IMR-90 (cell line): ENCODE data around the gene DEGS2. TPM values are rescaled to one million over a fixed set of nuclear protein-coding genes. Genes with fewer than 3 reads are reported as not detected.

Experiments
- ATAC-seq: fragments of 200-7000 bp; cut with Tn5 transposase; 2 replicates; pipeline ENCODE4 v1.9.1; 2020; ENCODE audit warnings: low read depth, mild to moderate bottlenecking, moderate library complexity
- BruUV-seq: library from RNA; stranded (reverse); fragments of 400-500 nt; replicated peaks from 2 replicates; lab custom pipeline; 2021; lab: Mats Ljungman, UMichigan
- CTCF ChIA-PET: fragments of 300-600 bp; formaldehyde crosslinking; extraction: SDS; loops from one replicate; lab custom pipeline; 2021; ENCODE audit warnings: antibody characterized with exemption; lab: Yijun Ruan, JAX
- POLR2A ChIA-PET: fragments of 300-600 bp; sonication (Branson Sonifier 250); formaldehyde crosslinking; loops from one replicate; lab custom pipeline; 2022; ENCODE audit warnings: antibody characterized with exemption; ENCODE audit not compliant: unreplicated experiment; lab: Charles Lee
- DNase-seq: peaks from one replicate; pipeline ENCODE4 v3.0.0; 2013
- H2AFZ ChIP-seq: replicated peaks from 2 replicates; pipeline ENCODE3; 2013; ENCODE audit warnings: low read length, mild to moderate bottlenecking; ENCODE audit not compliant: poor library complexity
- H2AK5ac ChIP-seq: 2 replicates; pipeline ENCODE4 v1.6.1; 2013; ENCODE audit warnings: low read depth, low read length, inconsistent platforms
- H2AK9ac ChIP-seq: replicated peaks from 2 replicates; pipeline ENCODE3; 2013; ENCODE audit warnings: mild to moderate bottlenecking, low read depth, low read length, moderate library complexity; ENCODE audit not compliant: poor library complexity
- H2BK120ac ChIP-seq: 2 replicates; pipeline ENCODE4 v1.6.1; 2013; ENCODE audit warnings: low read depth, low read length, inconsistent platforms
- H2BK15ac ChIP-seq: 3 replicates; pipeline ENCODE4 v1.6.1; 2013; ENCODE audit warnings: low read depth, low read length, inconsistent platforms
- H2BK20ac ChIP-seq: 2 replicates; pipeline ENCODE4 v1.6.1; 2013; ENCODE audit warnings: low read depth, mild to moderate bottlenecking, inconsistent platforms, low read length, moderate library complexity
- H2BK5ac ChIP-seq: 2 replicates; pipeline ENCODE4 v1.6.1; 2013; ENCODE audit warnings: mild to moderate bottlenecking, low read depth, low read length, inconsistent platforms; ENCODE audit not compliant: poor library complexity, severe bottlenecking
- H3K14ac ChIP-seq: replicated peaks from 2 replicates; pipeline ENCODE4 v1.6.1; 2013; ENCODE audit warnings: low read depth, low read length, inconsistent platforms
- H3K18ac ChIP-seq: 2 replicates; pipeline ENCODE4 v1.6.1; 2013; ENCODE audit warnings: low read depth, low read length, control low read depth
- H3K23ac ChIP-seq: 2 replicates; pipeline ENCODE4 v1.6.1; 2013; ENCODE audit warnings: low read depth, low read length, inconsistent platforms
- H3K27ac ChIP-seq: 2 replicates; pipeline ENCODE4 v1.5.1; 2013; ENCODE audit warnings: mild to moderate bottlenecking, control low read depth, low read length; ENCODE audit not compliant: insufficient read depth
- H3K27me3 ChIP-seq: 2 replicates; pipeline ENCODE4 v1.6.1; 2013; ENCODE audit warnings: low read length; ENCODE audit not compliant: control insufficient read depth, insufficient read depth
- H3K36me3 ChIP-seq: 2 replicates; pipeline ENCODE4 v1.6.1; 2013; ENCODE audit warnings: low read length, mixed read lengths; ENCODE audit not compliant: control insufficient read depth, insufficient read depth
- H3K4ac ChIP-seq: 2 replicates; pipeline ENCODE4 v1.6.1; 2013; ENCODE audit warnings: low read depth, low read length, inconsistent platforms
- H3K4me1 ChIP-seq: 2 replicates; pipeline ENCODE4 v1.6.1; 2013; ENCODE audit warnings: low read length, mixed read lengths; ENCODE audit not compliant: control insufficient read depth, insufficient read depth
- H3K4me2 ChIP-seq: 2 replicates; pipeline ENCODE4 v1.6.1; 2013; ENCODE audit warnings: low read depth, mild to moderate bottlenecking, control low read depth, low read length, moderate library complexity
- H3K4me3 ChIP-seq: 2 replicates; pipeline ENCODE4 v1.5.1; 2013; ENCODE audit warnings: low read depth, mild to moderate bottlenecking, control low read depth, low read length, moderate library complexity; ENCODE audit not compliant: insufficient read depth
- H3K56ac ChIP-seq: 2 replicates; pipeline ENCODE4 v1.6.1; 2013; ENCODE audit warnings: low read length, inconsistent platforms; ENCODE audit not compliant: insufficient read depth; ENCODE audit errors: extremely low read depth
- H3K79me1 ChIP-seq, 2 experiments: 2 replicates each; pipeline ENCODE4 v1.6.1; 2013; ENCODE audit warnings: low read length in 2 of 2, inconsistent platforms in 1 of 2, low read depth in 1 of 2
- H3K9ac ChIP-seq: 2 replicates; pipeline ENCODE4 v1.6.1; 2013; ENCODE audit warnings: low read depth, low read length, control low read depth
- H3K9me1 ChIP-seq: 2 replicates; pipeline ENCODE4 v1.6.1; 2013; ENCODE audit warnings: low read length, inconsistent platforms; ENCODE audit not compliant: insufficient read depth
- H3K9me3 ChIP-seq: 2 replicates; pipeline ENCODE4 v1.6.1; 2013; ENCODE audit warnings: low read length; ENCODE audit not compliant: control insufficient read depth, insufficient read depth
- H4K20me1 ChIP-seq: 2 replicates; pipeline ENCODE4 v1.6.1; 2013; ENCODE audit warnings: low read length, inconsistent platforms; ENCODE audit not compliant: insufficient read depth
- H4K5ac ChIP-seq: 2 replicates; pipeline ENCODE4 v1.6.1; 2013; ENCODE audit warnings: mild to moderate bottlenecking, low read depth, low read length, control low read depth
- H4K8ac ChIP-seq, 2 experiments: 2 replicates each; pipeline ENCODE4 v1.6.1; 2013; ENCODE audit warnings: low read depth in 2 of 2, low read length in 2 of 2, control low read depth in 1 of 2, inconsistent platforms in 1 of 2
- H4K91ac ChIP-seq: 2 replicates; pipeline ENCODE4 v1.6.1; 2013; ENCODE audit warnings: low read depth, low read length, inconsistent platforms; ENCODE audit not compliant: insufficient read depth
- BHLHE40 ChIP-seq: fragments of 150-350 bp; IDR thresholded peaks from 2 replicates; pipeline ENCODE4 v1.6.1; 2016; ENCODE audit warnings: mild to moderate bottlenecking, low read depth, low read length
- CEBPB ChIP-seq: IDR thresholded peaks from 2 replicates; pipeline ENCODE4 v1.6.1; 2012; ENCODE audit warnings: low read depth, low read length, improper control_type of control experiment
- CHD1 ChIP-seq: IDR thresholded peaks from 2 replicates; pipeline ENCODE4 v1.6.1; 2012; ENCODE audit warnings: low read depth, low read length, improper control_type of control experiment
- ELK1 ChIP-seq: fragments of 150-350 bp; IDR thresholded peaks from 2 replicates; pipeline ENCODE4 v1.6.1; 2016; ENCODE audit warnings: low read depth, mild to moderate bottlenecking, low read length, moderate library complexity, borderline replicate concordance
- FOS ChIP-seq: fragments of 150-350 bp; IDR thresholded peaks from 2 replicates; pipeline ENCODE4 v1.6.1; 2016; ENCODE audit warnings: low read depth, low read length
- MAFK ChIP-seq: IDR thresholded peaks from 2 replicates; pipeline ENCODE4 v1.6.1; 2012; ENCODE audit warnings: low read depth, low read length, improper control_type of control experiment
- MAZ ChIP-seq: IDR thresholded peaks from 2 replicates; pipeline ENCODE4 v1.6.1; 2012; ENCODE audit warnings: low read depth, mild to moderate bottlenecking, low read length, improper control_type of control experiment, moderate library complexity, borderline replicate concordance
- MXI1 ChIP-seq: IDR thresholded peaks from 2 replicates; pipeline ENCODE4 v1.6.1; 2012; ENCODE audit warnings: low read depth, mild to moderate bottlenecking, low read length, moderate library complexity, borderline replicate concordance
- NFE2L2 ChIP-seq: fragments of 150-350 bp; IDR thresholded peaks from 2 replicates; pipeline ENCODE4 v1.6.1; 2016; ENCODE audit warnings: low read depth, mild to moderate bottlenecking, low read length
- POLR2A ChIP-seq: IDR thresholded peaks from 2 replicates; pipeline ENCODE4 v1.6.1; 2012; ENCODE audit warnings: mild to moderate bottlenecking, low read depth, low read length
- RAD21 ChIP-seq: IDR thresholded peaks from 2 replicates; pipeline ENCODE4 v1.6.1; 2012; ENCODE audit warnings: low read length, improper control_type of control experiment
- RFX5 ChIP-seq: IDR thresholded peaks from 2 replicates; pipeline ENCODE4 v1.8.0; 2012; ENCODE audit warnings: low read depth, mild to moderate bottlenecking, low read length, moderate library complexity
- SMC3 ChIP-seq: fragments of 150-350 bp; IDR thresholded peaks from 2 replicates; pipeline ENCODE4 v1.6.1; 2016; ENCODE audit warnings: low read depth, mild to moderate bottlenecking, antibody characterized with exemption, low read length, moderate library complexity
- USF2 ChIP-seq: fragments of 150-350 bp; IDR thresholded peaks from 2 replicates; pipeline ENCODE4 v1.6.1; 2017; ENCODE audit warnings: mild to moderate bottlenecking, antibody characterized with exemption, low read length, low read depth
- WGBS, 2 experiments: methylation state at CpG; one replicate each; pipeline versions ENCODE4 v1.1.5 to v1.1.7; 2013; ENCODE audit warnings: missing lambda C conversion rate in 2 of 2; ENCODE audit not compliant: insufficient read length in 1 of 2; ENCODE audit errors: extremely low coverage in 2 of 2; 5-methylcytosine and 5-hydroxymethylcytosine counted together
- dilution Hi-C: fragments of 300-500 bp; cut with HindIII; formaldehyde crosslinking; loops from one replicate; pipeline ENCODE4 v1.14.3; 2018; ENCODE audit warnings: low sequenced_read_pairs; ENCODE audit not compliant: unreplicated experiment
- in situ Hi-C: fragments of 300-500 bp; cut with MboI; formaldehyde crosslinking; loops from 3 replicates; pipeline ENCODE4 v1.14.3; 2019; ENCODE audit warnings: low sequenced_read_pairs, inconsistent platforms, mixed read lengths
- intact Hi-C: fragments of 100-400 bp; cut with micrococcal nuclease; formaldehyde crosslinking; loops from 2 replicates; pipeline ENCODE4 v1.10.0; 2022
- polyA plus RNA-seq, 3 experiments: library from polyadenylated mRNA; depleted of rRNA; stranded (reverse); fragments of >200 nt; gene quantifications; 2 replicates each; pipeline ENCODE4 v1.2.3, GENCODE V29; 2012; ENCODE audit warnings: low replicate concordance in 1 of 3
- total RNA-seq: library from RNA; depleted of rRNA; stranded (reverse); fragments of >200 nt; gene quantifications from 2 replicates; pipeline ENCODE4 v1.2.3, GENCODE V29; 2012
- TF ChIP-seq, protein P1 (sequence below): conservative IDR thresholded peaks from 2 replicates; pipeline ENCODE4 v1.5.1; 2012; ENCODE audit warnings: mild to moderate bottlenecking, low read depth, low read length, improper control_type of control experiment

Gene DEGS2
- total and polyA plus RNA-seq, 2 of the 4 experiments (the other 2 are of a cell fraction), result not detected

DNA sequence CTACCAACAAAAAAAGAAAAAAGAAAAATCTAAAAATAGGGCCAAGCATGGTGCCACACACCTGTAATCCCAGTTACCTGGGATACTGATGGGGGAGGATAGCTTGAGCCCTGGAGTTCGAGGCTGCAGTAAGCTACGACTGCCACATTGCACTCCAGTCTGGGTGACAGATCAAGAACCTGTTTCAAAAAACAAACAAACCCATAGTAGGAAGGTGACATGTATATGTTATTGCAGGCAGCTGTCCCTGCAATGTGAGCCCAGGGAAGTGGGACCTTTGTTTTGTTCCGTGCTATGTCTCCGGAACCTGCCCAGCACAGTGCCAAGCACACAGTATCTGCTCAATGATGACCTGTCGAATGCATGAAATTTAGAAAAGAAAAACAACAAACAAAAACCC, 42.3 kb upstream of the DEGS2 start:
- Histone ChIP-seq H3K9me1 (no peaks in the 10 kb centered on the region), H3K79me1 (no peaks in the 10 kb centered on the region), H3K14ac (no peak overlapping the region), H2AK9ac (no peak overlapping the region), H3K4me2 (no peak overlapping the region), H4K20me1 (no peaks in the 10 kb centered on the region), H3K56ac (no peak overlapping the region), H3K4ac (no peak overlapping the region), H2AK5ac (no peak overlapping the region), H4K5ac (no peak overlapping the region), H3K4me1 (peaks cover 4% of the 10 kb centered on the region), H3K23ac (no peak overlapping the region), H3K27ac (no peak overlapping the region), H3K18ac (no peak overlapping the region), H2AFZ (no peak overlapping the region), H4K8ac (no peak overlapping the region), H2BK20ac (no peak overlapping the region), H2BK120ac (no peak overlapping the region), H2BK5ac (no peak overlapping the region), H3K27me3 (no peaks in the 10 kb centered on the region), H3K9me3 (no peaks in the 10 kb centered on the region), H3K4me3 (no peak overlapping the region), H2BK15ac (no peak overlapping the region), H3K36me3 (no peaks in the 10 kb centered on the region), H4K91ac (no peak overlapping the region), H3K9ac (no peak overlapping the region)
- POLR2A ChIA-PET, result no interaction called here
- ATAC-seq (no peak), DNase-seq (no peak)
- CTCF ChIA-PET, result no interaction called here
- no TSS peak for BruUV-seq
- in situ Hi-C loops, result no loop called here
- dilution Hi-C loops, result no loop called here
- intact Hi-C loops, result no loop called here
- no peak for TF ChIP-seq USF2
- TF ChIP-seq MXI1, result no peak
- TF ChIP-seq RFX5, result no peak
- no peak for TF ChIP-seq CEBPB
- no peak for TF ChIP-seq CHD1
- no peak for TF ChIP-seq SMC3
- TF ChIP-seq BHLHE40, result no peak
- no peak for TF ChIP-seq POLR2A
- no peak for TF ChIP-seq ELK1
- no peak for TF ChIP-seq FOS
- no peak for TF ChIP-seq RAD21
- TF ChIP-seq NFE2L2, result no peak
- TF ChIP-seq, protein P1, sequence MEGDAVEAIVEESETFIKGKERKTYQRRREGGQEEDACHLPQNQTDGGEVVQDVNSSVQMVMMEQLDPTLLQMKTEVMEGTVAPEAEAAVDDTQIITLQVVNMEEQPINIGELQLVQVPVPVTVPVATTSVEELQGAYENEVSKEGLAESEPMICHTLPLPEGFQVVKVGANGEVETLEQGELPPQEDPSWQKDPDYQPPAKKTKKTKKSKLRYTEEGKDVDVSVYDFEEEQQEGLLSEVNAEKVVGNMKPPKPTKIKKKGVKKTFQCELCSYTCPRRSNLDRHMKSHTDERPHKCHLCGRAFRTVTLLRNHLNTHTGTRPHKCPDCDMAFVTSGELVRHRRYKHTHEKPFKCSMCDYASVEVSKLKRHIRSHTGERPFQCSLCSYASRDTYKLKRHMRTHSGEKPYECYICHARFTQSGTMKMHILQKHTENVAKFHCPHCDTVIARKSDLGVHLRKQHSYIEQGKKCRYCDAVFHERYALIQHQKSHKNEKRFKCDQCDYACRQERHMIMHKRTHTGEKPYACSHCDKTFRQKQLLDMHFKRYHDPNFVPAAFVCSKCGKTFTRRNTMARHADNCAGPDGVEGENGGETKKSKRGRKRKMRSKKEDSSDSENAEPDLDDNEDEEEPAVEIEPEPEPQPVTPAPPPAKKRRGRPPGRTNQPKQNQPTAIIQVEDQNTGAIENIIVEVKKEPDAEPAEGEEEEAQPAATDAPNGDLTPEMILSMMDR, result no peak
- TF ChIP-seq MAFK, result no peak
- no peak for TF ChIP-seq MAZ
- WGBS, 2 experiments, result no CpG with 5 or more reads among the region's 5 CpGs
